ENCODE data around the gene ZNF19.

Gene ZNF19

DNA sequence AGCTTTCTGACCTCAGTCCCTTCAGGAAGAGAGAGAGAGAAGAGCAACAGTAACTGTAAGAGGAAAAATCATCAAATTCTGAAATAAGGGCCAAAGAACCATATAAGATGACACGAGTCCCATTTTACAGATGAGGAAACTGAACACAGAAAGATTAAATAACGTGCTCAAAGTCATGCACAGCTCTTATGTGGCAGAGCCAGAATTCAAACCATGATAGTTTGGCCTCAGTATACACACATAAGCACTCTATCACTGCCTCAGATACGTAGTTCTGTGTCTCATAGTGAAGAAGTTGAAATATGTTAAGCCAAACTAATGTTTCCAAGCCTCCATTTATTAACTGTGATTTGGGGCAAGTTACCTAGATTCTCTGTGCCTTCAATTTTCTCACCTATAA is 1.9 kb upstream of the ZNF19 start:
- Histone ChIP-seq H3K4me3 (ENCODE audit: low read length in 2 of 2) (no peak overlapping the region), H3K27ac (ENCODE audit: low read depth in 2 of 2, low read length in 2 of 2) (no peak overlapping the region), H3K9me3 (ENCODE audit: control insufficient read depth in 2 of 2, low read length in 2 of 2) (no peaks in the 10 kb centered on the region), H3K9ac (ENCODE audit: low read depth in 1 of 2, low read length in 2 of 2) (no peak overlapping the region), H3K27me3 (ENCODE audit: control insufficient read depth in 2 of 2, insufficient read depth in 2 of 2, low read length in 2 of 2) (no peaks in the 10 kb centered on the region), H3K4me1 (ENCODE audit: control insufficient read depth in 2 of 2, insufficient read depth in 2 of 2, low read length in 2 of 2) (no peaks in the 10 kb centered on the region), H3K36me3 (ENCODE audit: control insufficient read depth in 2 of 2, insufficient read depth in 2 of 2, low read length in 2 of 2) (no peaks in the 10 kb centered on the region)

DNA sequence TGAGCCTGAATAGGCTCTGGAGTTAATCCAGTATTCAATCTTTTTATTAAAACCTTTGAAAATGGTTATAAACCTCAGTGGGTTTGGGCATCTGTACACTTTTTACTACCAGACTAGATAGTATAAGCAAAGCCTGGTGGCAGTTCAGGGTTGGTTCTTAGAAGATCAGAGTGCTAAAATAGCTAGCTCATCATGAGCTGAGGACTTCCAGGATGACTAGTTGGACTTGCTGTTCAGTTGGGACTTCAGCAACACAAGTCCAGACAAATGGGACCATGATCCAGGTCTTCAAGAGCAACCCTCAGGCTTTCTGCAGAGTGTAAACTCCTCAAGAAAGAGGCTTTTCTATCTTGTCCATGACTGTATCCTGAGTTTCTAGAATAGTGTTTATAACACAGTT is 1.2 kb upstream of the ZNF19 start:
- H3K9me3 ChIP-seq (ENCODE audit: control insufficient read depth in 2 of 2, low read length in 2 of 2): no peaks in the 10 kb centered on the region
- H3K36me3 ChIP-seq (ENCODE audit: control insufficient read depth in 2 of 2, insufficient read depth in 2 of 2, low read length in 2 of 2): no peaks in the 10 kb centered on the region
- H3K4me1 ChIP-seq (ENCODE audit: control insufficient read depth in 2 of 2, insufficient read depth in 2 of 2, low read length in 2 of 2): no peaks in the 10 kb centered on the region
- H3K4me3 ChIP-seq (ENCODE audit: low read length in 2 of 2): no peak overlapping the region
- H3K27me3 ChIP-seq (ENCODE audit: control insufficient read depth in 2 of 2, insufficient read depth in 2 of 2, low read length in 2 of 2): no peaks in the 10 kb centered on the region
- H3K9ac ChIP-seq (ENCODE audit: low read depth in 1 of 2, low read length in 2 of 2): no peak overlapping the region
- no peak overlapping the region for H3K27ac ChIP-seq (ENCODE audit: low read depth in 2 of 2, low read length in 2 of 2)

DNA sequence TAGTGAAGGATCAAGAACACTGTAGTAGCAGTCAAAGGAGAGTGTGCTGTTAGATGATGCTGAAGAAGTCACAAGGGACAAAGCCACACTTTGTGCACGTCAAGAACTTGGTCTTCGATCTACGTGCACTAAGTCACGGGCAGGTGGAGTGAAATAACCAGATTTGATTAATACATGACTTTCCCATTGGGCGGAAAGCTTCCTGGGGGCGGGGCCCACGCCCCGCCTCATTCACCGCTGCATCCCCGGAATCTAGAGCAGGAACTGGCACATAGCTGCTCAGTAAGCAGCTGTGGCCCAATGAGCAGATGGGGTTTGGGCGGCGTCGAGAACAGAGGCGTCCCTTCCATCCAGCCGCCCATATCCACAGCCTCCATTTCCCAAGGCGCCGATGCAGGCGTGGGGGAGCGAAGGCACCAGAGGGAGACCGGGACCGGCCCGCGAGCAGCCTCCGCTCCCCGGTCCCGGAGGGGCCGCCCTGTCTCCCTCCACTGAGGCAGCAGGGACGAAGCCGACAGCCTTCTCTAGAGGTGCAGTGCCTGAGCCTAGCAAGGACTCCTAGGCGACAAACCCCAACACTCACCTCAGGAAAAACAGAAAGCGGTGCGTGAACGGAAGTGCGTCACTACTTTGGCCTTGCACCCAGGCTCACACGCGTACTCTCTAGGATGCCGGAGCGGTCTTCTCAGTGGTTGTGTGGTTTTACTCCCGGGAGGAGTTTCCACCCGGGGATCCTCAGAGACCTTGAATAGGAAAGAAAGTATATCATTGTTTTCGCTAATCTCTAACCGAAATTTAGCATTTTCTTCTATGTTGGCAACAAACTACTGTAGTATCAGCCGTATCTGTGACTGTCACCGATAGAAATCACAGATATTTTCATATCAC is 4.9 kb downstream of the ZNF19 start:
- H3K36me3 ChIP-seq (ENCODE audit: control insufficient read depth in 2 of 2, insufficient read depth in 2 of 2, low read length in 2 of 2): no peaks in the 10 kb centered on the region
- no peaks in the 10 kb centered on the region for H3K9me3 ChIP-seq (ENCODE audit: control insufficient read depth in 2 of 2, low read length in 2 of 2)
- peak overlapping the region; percentile 90 to 98 for H3K9ac ChIP-seq (ENCODE audit: low read depth in 1 of 2, low read length in 2 of 2)
- no peaks in the 10 kb centered on the region for H3K27me3 ChIP-seq (ENCODE audit: control insufficient read depth in 2 of 2, insufficient read depth in 2 of 2, low read length in 2 of 2)
- H3K4me3 ChIP-seq (ENCODE audit: low read length in 2 of 2): peak overlapping the region; percentile 89 to 97
- peaks cover 0 to 2% of the 10 kb centered on the region in 2 donors for H3K4me1 ChIP-seq (ENCODE audit: control insufficient read depth in 2 of 2, insufficient read depth in 2 of 2, low read length in 2 of 2)
- H3K27ac ChIP-seq (ENCODE audit: low read depth in 2 of 2, low read length in 2 of 2): peak overlapping the region; percentile 94 to 99

DNA sequence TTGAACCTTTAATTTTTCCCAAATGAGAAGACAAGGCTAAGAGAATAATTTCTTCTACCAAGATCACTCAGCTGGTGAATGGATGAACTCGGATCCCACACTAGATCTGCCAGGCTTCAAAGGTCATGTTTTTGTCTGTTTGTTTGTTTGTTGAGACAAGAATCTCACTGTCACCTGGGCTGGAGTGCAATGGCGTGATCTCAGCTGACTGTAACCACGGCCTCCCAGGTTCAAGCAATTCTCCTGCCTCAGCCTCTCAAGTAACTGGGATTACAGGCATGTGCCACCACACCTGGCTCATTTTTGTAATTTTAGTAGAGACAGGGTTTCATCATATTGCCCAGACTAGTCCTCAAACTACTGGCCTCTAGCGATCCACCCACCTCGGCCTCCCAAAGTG is 6.6 kb downstream of the ZNF19 start:
- peaks cover 0 to 2% of the 10 kb centered on the region in 2 donors for H3K4me1 ChIP-seq (ENCODE audit: control insufficient read depth in 2 of 2, insufficient read depth in 2 of 2, low read length in 2 of 2)
- H3K9me3 ChIP-seq (ENCODE audit: control insufficient read depth in 2 of 2, low read length in 2 of 2): no peaks in the 10 kb centered on the region
- no peak overlapping the region for H3K9ac ChIP-seq (ENCODE audit: low read depth in 1 of 2, low read length in 2 of 2)
- H3K27ac ChIP-seq (ENCODE audit: low read depth in 2 of 2, low read length in 2 of 2): no peak overlapping the region
- H3K27me3 ChIP-seq (ENCODE audit: control insufficient read depth in 2 of 2, insufficient read depth in 2 of 2, low read length in 2 of 2): no peaks in the 10 kb centered on the region
- H3K36me3 ChIP-seq (ENCODE audit: control insufficient read depth in 2 of 2, insufficient read depth in 2 of 2, low read length in 2 of 2): peaks cover 3 to 14% of the 10 kb centered on the region in 2 donors
- no peak overlapping the region for H3K4me3 ChIP-seq (ENCODE audit: low read length in 2 of 2)

DNA sequence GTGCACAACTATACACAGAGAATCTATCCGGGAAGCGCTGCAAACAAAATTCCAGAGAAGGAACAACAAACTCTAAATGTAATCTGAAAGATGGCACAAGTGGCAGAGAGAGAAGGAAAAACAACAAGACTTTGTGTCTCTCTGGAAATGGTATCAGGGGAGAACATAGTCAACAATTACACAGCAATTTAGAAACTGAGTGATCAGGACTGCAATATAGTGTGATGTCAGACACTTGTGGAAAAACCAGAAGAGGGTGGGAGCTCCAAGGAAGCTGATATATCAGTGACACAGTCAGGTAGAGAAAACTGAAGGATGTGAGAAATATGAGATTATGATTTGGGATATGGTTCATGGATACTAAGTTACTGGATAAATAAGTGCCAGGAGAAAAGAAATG is 8.2 kb downstream of the ZNF19 start:
- Histone ChIP-seq H3K36me3 (ENCODE audit: control insufficient read depth in 2 of 2, insufficient read depth in 2 of 2, low read length in 2 of 2) (peaks cover 16 to 24% of the 10 kb centered on the region in 2 donors), H3K4me1 (ENCODE audit: control insufficient read depth in 2 of 2, insufficient read depth in 2 of 2, low read length in 2 of 2) (peaks cover 0 to 2% of the 10 kb centered on the region in 2 donors), H3K27me3 (ENCODE audit: control insufficient read depth in 2 of 2, insufficient read depth in 2 of 2, low read length in 2 of 2) (no peaks in the 10 kb centered on the region), H3K27ac (ENCODE audit: low read depth in 2 of 2, low read length in 2 of 2) (no peak overlapping the region), H3K9ac (ENCODE audit: low read depth in 1 of 2, low read length in 2 of 2) (no peak overlapping the region), H3K4me3 (ENCODE audit: low read length in 2 of 2) (no peak overlapping the region), H3K9me3 (ENCODE audit: control insufficient read depth in 2 of 2, low read length in 2 of 2) (no peaks in the 10 kb centered on the region)

DNA sequence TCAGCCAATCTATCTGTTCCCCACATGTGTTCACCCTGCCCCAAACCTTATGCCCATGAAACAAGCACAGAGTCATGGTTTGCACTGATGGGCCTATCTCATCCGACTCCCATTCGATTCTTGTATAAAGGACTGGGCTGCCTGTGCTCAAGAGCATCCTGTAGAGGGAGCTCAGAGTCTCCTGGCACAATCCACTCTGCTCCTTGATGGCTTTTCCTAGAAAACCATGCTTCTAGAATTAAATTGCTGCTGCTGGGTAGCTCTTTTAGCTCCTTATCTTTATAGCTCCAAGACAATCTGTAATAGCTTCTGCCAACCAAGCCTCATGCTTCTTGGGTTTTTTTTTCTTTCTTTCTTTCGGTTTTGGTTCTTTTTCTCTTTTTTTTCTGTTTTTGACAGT is 9.7 kb downstream of the ZNF19 start:
- Histone ChIP-seq H3K9ac (ENCODE audit: low read depth in 1 of 2, low read length in 2 of 2) (no peak overlapping the region), H3K9me3 (ENCODE audit: control insufficient read depth in 2 of 2, low read length in 2 of 2) (no peaks in the 10 kb centered on the region), H3K27ac (ENCODE audit: low read depth in 2 of 2, low read length in 2 of 2) (no peak overlapping the region), H3K27me3 (ENCODE audit: control insufficient read depth in 2 of 2, insufficient read depth in 2 of 2, low read length in 2 of 2) (no peaks in the 10 kb centered on the region), H3K4me3 (ENCODE audit: low read length in 2 of 2) (no peak overlapping the region), H3K36me3 (ENCODE audit: control insufficient read depth in 2 of 2, insufficient read depth in 2 of 2, low read length in 2 of 2) (peaks cover 24 to 32% of the 10 kb centered on the region in 2 donors), H3K4me1 (ENCODE audit: control insufficient read depth in 2 of 2, insufficient read depth in 2 of 2, low read length in 2 of 2) (no peaks in the 10 kb centered on the region)

DNA sequence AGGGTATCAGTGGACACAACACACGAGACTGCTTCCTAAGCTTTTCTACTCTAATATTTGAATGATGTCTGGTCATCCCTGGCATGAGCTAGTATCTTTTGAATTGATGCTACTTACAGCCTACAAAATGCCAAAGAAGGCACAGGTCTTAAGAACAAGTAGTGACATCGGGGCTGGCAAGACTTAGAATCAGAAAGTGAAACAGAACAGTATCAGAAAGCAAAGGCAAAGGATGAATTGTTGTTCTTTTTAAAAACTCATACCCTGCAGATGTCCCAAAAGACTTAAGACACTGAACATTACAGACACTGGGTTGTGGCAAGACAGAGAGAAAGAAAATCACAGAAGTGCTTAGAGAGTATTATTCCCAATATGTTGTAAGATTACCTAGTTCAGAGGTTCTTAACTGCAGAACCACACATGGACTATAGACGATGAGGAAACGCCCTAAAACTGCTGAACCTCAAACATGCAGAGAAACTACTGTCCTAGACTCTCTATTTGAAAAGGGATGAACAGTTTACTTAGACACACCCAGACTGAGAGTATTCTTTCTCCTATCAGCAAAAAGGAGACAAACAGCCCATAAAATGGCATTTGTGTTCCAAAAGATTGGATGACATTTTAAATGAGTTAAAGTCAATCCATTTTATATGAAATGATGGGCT is 12.5 kb downstream of the ZNF19 start:
- H3K27ac ChIP-seq (ENCODE audit: low read depth in 2 of 2, low read length in 2 of 2): no peak overlapping the region
- no peak overlapping the region for H3K9ac ChIP-seq (ENCODE audit: low read depth in 1 of 2, low read length in 2 of 2)
- H3K9me3 ChIP-seq (ENCODE audit: control insufficient read depth in 2 of 2, low read length in 2 of 2): no peaks in the 10 kb centered on the region
- H3K4me3 ChIP-seq (ENCODE audit: low read length in 2 of 2): no peak overlapping the region
- no peaks in the 10 kb centered on the region for H3K27me3 ChIP-seq (ENCODE audit: control insufficient read depth in 2 of 2, insufficient read depth in 2 of 2, low read length in 2 of 2)
- no peaks in the 10 kb centered on the region for H3K4me1 ChIP-seq (ENCODE audit: control insufficient read depth in 2 of 2, insufficient read depth in 2 of 2, low read length in 2 of 2)
- peaks cover 24 to 32% of the 10 kb centered on the region in 2 donors for H3K36me3 ChIP-seq (ENCODE audit: control insufficient read depth in 2 of 2, insufficient read depth in 2 of 2, low read length in 2 of 2)

DNA sequence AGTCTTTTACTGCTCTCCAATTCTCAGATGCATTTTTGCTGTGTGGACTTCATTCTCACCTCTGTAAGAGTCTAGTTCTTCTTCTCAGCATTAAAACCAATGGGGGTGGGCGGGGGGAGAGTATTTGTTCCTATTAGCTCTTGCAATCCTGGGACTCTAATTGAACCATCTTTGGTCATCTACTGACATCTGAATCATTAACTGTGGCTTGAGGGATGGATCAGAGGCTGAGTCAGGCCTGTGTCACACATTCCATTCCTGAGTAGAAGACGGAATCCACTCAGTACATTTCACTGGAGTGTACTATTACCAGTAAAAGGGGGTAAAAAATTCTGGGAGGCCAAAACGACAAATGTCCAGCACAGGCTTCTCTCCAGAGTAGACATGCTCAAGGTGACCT is 14.3 kb downstream of the ZNF19 start:
- peaks cover 27 to 32% of the 10 kb centered on the region in 2 donors for H3K36me3 ChIP-seq (ENCODE audit: control insufficient read depth in 2 of 2, insufficient read depth in 2 of 2, low read length in 2 of 2)
- H3K4me1 ChIP-seq (ENCODE audit: control insufficient read depth in 2 of 2, insufficient read depth in 2 of 2, low read length in 2 of 2): no peaks in the 10 kb centered on the region
- no peak overlapping the region for H3K4me3 ChIP-seq (ENCODE audit: low read length in 2 of 2)
- H3K9me3 ChIP-seq (ENCODE audit: control insufficient read depth in 2 of 2, low read length in 2 of 2): no peaks in the 10 kb centered on the region
- H3K27ac ChIP-seq (ENCODE audit: low read depth in 2 of 2, low read length in 2 of 2): no peak overlapping the region
- no peak overlapping the region for H3K9ac ChIP-seq (ENCODE audit: low read depth in 1 of 2, low read length in 2 of 2)
- no peaks in the 10 kb centered on the region for H3K27me3 ChIP-seq (ENCODE audit: control insufficient read depth in 2 of 2, insufficient read depth in 2 of 2, low read length in 2 of 2)

DNA sequence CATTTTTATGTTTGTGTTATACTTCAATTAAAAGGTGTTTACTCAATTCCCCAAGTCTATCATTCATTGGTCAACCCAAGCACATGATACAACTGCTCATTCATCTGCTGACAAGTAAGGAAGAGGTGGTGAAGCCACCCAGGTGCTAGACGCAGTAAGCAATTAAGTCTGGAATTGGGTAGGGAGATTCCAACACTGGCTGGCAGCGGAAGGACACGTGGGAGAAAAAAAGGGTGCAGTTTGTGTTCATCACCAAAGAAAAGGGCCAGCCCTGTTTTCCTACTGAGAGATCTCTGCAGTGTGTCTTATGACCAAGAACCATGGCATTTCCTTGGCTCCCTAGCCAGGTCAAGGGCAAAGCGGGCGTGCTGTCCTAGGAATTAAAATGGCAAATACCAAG is 15.2 kb downstream of the ZNF19 start:
- Histone ChIP-seq H3K9me3 (ENCODE audit: control insufficient read depth in 2 of 2, low read length in 2 of 2) (no peaks in the 10 kb centered on the region), H3K36me3 (ENCODE audit: control insufficient read depth in 2 of 2, insufficient read depth in 2 of 2, low read length in 2 of 2) (peaks cover 27 to 31% of the 10 kb centered on the region in 2 donors), H3K4me3 (ENCODE audit: low read length in 2 of 2) (no peak overlapping the region), H3K27ac (ENCODE audit: low read depth in 2 of 2, low read length in 2 of 2) (no peak overlapping the region), H3K27me3 (ENCODE audit: control insufficient read depth in 2 of 2, insufficient read depth in 2 of 2, low read length in 2 of 2) (no peaks in the 10 kb centered on the region), H3K4me1 (ENCODE audit: control insufficient read depth in 2 of 2, insufficient read depth in 2 of 2, low read length in 2 of 2) (no peaks in the 10 kb centered on the region), H3K9ac (ENCODE audit: low read depth in 1 of 2, low read length in 2 of 2) (no peak overlapping the region)

DNA sequence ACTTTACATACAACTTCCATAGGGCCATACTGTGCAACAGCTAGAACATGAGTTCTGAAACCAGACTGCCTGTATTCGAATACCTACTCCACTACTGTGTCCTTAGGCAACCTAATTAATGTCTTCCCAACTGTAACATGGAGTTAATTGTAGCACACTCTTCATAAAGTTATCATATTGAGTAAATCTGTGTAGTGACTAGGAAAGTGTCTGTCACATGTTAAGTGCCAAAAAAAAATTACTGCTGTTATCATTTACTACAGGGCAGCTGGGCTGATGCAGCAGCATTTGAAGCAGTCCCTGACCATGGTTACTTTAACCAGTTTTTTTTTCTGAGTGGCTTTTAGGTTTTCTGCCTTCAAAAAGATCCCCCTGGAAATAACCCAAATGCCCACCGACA is 16.2 kb downstream of the ZNF19 start:
- Histone ChIP-seq H3K9ac (ENCODE audit: low read depth in 1 of 2, low read length in 2 of 2) (no peak overlapping the region), H3K4me1 (ENCODE audit: control insufficient read depth in 2 of 2, insufficient read depth in 2 of 2, low read length in 2 of 2) (no peaks in the 10 kb centered on the region), H3K4me3 (ENCODE audit: low read length in 2 of 2) (no peak overlapping the region), H3K27ac (ENCODE audit: low read depth in 2 of 2, low read length in 2 of 2) (no peak overlapping the region), H3K9me3 (ENCODE audit: control insufficient read depth in 2 of 2, low read length in 2 of 2) (no peaks in the 10 kb centered on the region), H3K27me3 (ENCODE audit: control insufficient read depth in 2 of 2, insufficient read depth in 2 of 2, low read length in 2 of 2) (no peaks in the 10 kb centered on the region), H3K36me3 (ENCODE audit: control insufficient read depth in 2 of 2, insufficient read depth in 2 of 2, low read length in 2 of 2) (peaks cover 22 to 24% of the 10 kb centered on the region in 2 donors)
